ENCODE data around the gene ANKAR. TPM values are rescaled to one million over a fixed set of nuclear protein-coding genes. Genes with fewer than 3 reads are reported as not detected.

ANKAR gene
- total and polyA plus RNA-seq, 9 of the 15 experiments (the other 6 are each of a cell fraction or from before 2014, with no cell fraction given): 0.04 to 0.52 (median 0.39) TPM

- no peak for TF ChIP-seq ZNF239 (CRISPR knock-in tag; IDR thresholded peaks at IDR 0.05)
- no peak for TF ChIP-seq KLF13 (tag; IDR thresholded peaks at IDR 0.05; ENCODE audit: borderline replicate concordance, low read depth)
- TF ChIP-seq NEUROD1 (IDR thresholded peaks at IDR 0.05; ENCODE audit: borderline replicate concordance, low read depth, low read length, partially characterized antibody): no peak
- TF ChIP-seq STAT6 (CRISPR knock-in tag; IDR thresholded peaks at IDR 0.05): no peak
- TF ChIP-seq NCOA6 (IDR thresholded peaks at IDR 0.05): no peak
- no peak for TF ChIP-seq NR2F6 (CRISPR knock-in tag; IDR thresholded peaks at IDR 0.05)
- TF ChIP-seq EGR1 (conservative IDR thresholded peaks at IDR 0.05): no peak
Observed at GRCh38 chr2:189631849-189632248, 42.6 kb upstream of the ANKAR start (continued).

GRCh38 chr2:189633392-189633811 is 41.1 kb upstream of the ANKAR start:
- POLR2A ChIA-PET: interaction anchor here (0.7 kb wide), 1 partner anchor 777 kb away, joined by 3 read pairs; no protein-coding TSS in a partner anchor
- WGBS (ENCODE audit: insufficient coverage, low coverage, missing lambda C conversion rate): 13% methylated on average over 5 of the region's 5 CpGs
- intact Hi-C loops (cut with micrococcal nuclease) (no loop called here), in situ Hi-C loops (cut with MboI) (loop anchor here (5.0 to 10.0 kb wide), 2 partner anchors 51 to 149 kb away; partner anchors contain the start of gene SLC40A1)
- no peaks in the 10 kb centered on the region for H4K20me1 ChIP-seq (replicated peaks; ENCODE audit: control insufficient read depth, insufficient read depth, low read length)
- H3K4me1 ChIP-seq (replicated peaks in 1 of 2; ENCODE audit: control insufficient read depth in 2 of 2, insufficient read depth in 2 of 2, low read length in 2 of 2): peaks cover 0 to 5% of the 10 kb centered on the region in 2 experiments; a peak in 1 of 5 replicates
- ATAC-seq: peak; percentile 82
- H3K79me2 ChIP-seq (ENCODE audit: control insufficient read depth, insufficient read depth, low read length): no peaks in the 10 kb centered on the region
- no peak overlapping the region for H3K4me3 ChIP-seq
- no TSS peak for BruUV-seq (replicated peaks)
- FAIRE-seq: peak; percentile 83
- no peak overlapping the region for H3K4me2 ChIP-seq (ENCODE audit: insufficient read depth, low read length)
- peak in 2 of 4 experiments; percentile 14 to 47 for DNase-seq (ENCODE audit: extremely low read depth in 1 of 4, low spot score in 3 of 4)
- H3K9me1 ChIP-seq (ENCODE audit: control insufficient read depth, insufficient read depth, low read length): no peaks in the 10 kb centered on the region
- H2AFZ ChIP-seq (ENCODE audit: low read depth, low read length): no peak overlapping the region
- no peak overlapping the region for H3K27ac ChIP-seq (ENCODE audit: extremely low read depth, low read depth, low read length)
- H3K36me3 ChIP-seq (ENCODE audit: control insufficient read depth, insufficient read depth, low read length): no peaks in the 10 kb centered on the region
- no peaks in the 10 kb centered on the region for H3K27me3 ChIP-seq (ENCODE audit: control insufficient read depth in 2 of 2, insufficient read depth in 2 of 2, low read length in 2 of 2)
- CTCF ChIA-PET (ENCODE audit: low intra/inter-chr PET ratio): interaction anchor here (1.9 kb wide), 1 partner anchor 167 kb away, joined by 8 read pairs; no protein-coding TSS in a partner anchor
- no peak overlapping the region for H3K9ac ChIP-seq (ENCODE audit: insufficient read depth in 1 of 2, low read depth in 2 of 2, low read length in 2 of 2)
- H3K9me3 ChIP-seq (replicated peaks; ENCODE audit: control insufficient read depth, insufficient read depth, low read depth, low read length): no peaks in the 10 kb centered on the region
- TF ChIP-seq CTCF (IDR thresholded peaks at IDR 0.05 in 2 of 3, conservative IDR thresholded peaks at IDR 0.05 in 1 of 3; ENCODE audit: insufficient read depth in 2 of 3, low read depth in 1 of 3, low read length in 3 of 3): peak in 2 of 3 experiments; percentile 67; a peak in 5 of 6 replicates
- no peak for TF ChIP-seq ILK (tag; IDR thresholded peaks at IDR 0.05; ENCODE audit: borderline replicate concordance, low read depth)
- TF ChIP-seq PHF21A (IDR thresholded peaks at IDR 0.05; ENCODE audit: borderline replicate concordance, low read depth): no peak
- peak in 1 of 2 experiments; percentile 32; a peak in 2 of 4 replicates for TF ChIP-seq FOXK2 (conservative IDR thresholded peaks at IDR 0.05 in 1 of 2, IDR thresholded peaks at IDR 0.05 in 1 of 2; ENCODE audit: low read depth in 2 of 2)
- TF ChIP-seq RAD21 (CRISPR knock-in tag; conservative IDR thresholded peaks at IDR 0.05 in 1 of 2, IDR thresholded peaks at IDR 0.05 in 1 of 2): peak; percentile 54 to 65

Measured in K562 (cell line).